ENCODE data around the gene PSME4. TPM values are rescaled to one million over a fixed set of nuclear protein-coding genes. Genes with fewer than 3 reads are reported as not detected.
A peak's percentile ranks its signal among the peaks of the same experiment; 100 is the strongest.

The PSME4 gene
- total and polyA plus RNA-seq, 2 donors (not counting 1 experiment from before 2014, with no cell fraction given) = 34.5 to 61.9 TPM

DNA sequence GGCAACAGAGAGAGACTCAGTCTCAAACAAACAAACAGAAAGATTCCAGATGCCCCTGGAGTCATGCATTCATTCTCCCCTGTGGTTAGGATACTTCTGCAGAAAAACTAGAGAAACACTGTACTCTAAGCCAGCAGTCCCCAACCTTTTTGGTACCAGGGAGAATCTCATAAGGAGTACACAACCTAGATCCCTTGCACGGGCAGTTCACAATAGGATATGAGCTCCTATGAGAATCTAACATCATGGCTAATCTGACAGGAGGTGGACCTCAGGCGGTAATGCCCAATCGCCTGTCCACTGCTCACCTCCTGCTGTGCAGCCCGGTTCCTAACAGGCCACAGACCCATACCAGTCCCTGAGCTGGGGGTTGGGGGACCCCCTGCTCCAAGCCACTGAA is 18.3 kb downstream of the PSME4 start:
- Mint-ChIP-seq H3K27ac (peak overlapping the region; percentile 59), H3K4me3 (no peak overlapping the region), H3K27me3 (no peaks in the 10 kb centered on the region), H3K4me1 (peaks cover 55% of the 10 kb centered on the region), H3K9me3 (ENCODE audit: insufficient read depth) (no peaks in the 10 kb centered on the region)
- ChIA-PET POLR2A (no interaction called here), CTCF (interaction anchor here (0.7 kb wide), 1 partner anchor 14 kb away, joined by 3 read pairs; no protein-coding TSS in a partner anchor)
- no peak overlapping the region for H3K9ac ChIP-seq (ENCODE audit: low read length)
- no peaks in the 10 kb centered on the region for H3K27me3 ChIP-seq (replicated peaks in 1 of 4; ENCODE audit: control extremely low read depth in 1 of 4, control insufficient read depth in 3 of 4, insufficient read depth in 4 of 4, low read length in 3 of 4)
- H3K4me3 ChIP-seq (ENCODE audit: control extremely low read depth in 1 of 5, extremely low read depth in 1 of 5, insufficient read depth in 1 of 5, low read depth in 2 of 5, low read length in 4 of 5) = no peak overlapping the region
- peaks cover 0 to 12% of the 10 kb centered on the region in 2 experiments for H3K36me3 ChIP-seq (replicated peaks in 1 of 2; ENCODE audit: control extremely low read depth in 1 of 2, control insufficient read depth in 1 of 2, extremely low read depth in 1 of 2, insufficient read depth in 2 of 2, low read length in 1 of 2)
- peaks cover 96% of the 10 kb centered on the region for H3K79me2 ChIP-seq (ENCODE audit: control insufficient read depth, insufficient read depth, low read length)
- no peak overlapping the region for H3K27ac ChIP-seq (ENCODE audit: low read length in 2 of 2)
- no peak for DNase-seq
- intact Hi-C loops (cut with micrococcal nuclease) = no loop called here
- peaks cover 0 to 3% (median 0%) of the 10 kb centered on the region in 3 donors for H3K9me3 ChIP-seq (ENCODE audit: control extremely low read depth in 1 of 3, control insufficient read depth in 2 of 3, insufficient read depth in 1 of 3, low read length in 2 of 3)
- WGBS (ENCODE audit: insufficient coverage) = 100% methylated on average over 3 of the region's 4 CpGs
- TF ChIP-seq, protein P1, sequence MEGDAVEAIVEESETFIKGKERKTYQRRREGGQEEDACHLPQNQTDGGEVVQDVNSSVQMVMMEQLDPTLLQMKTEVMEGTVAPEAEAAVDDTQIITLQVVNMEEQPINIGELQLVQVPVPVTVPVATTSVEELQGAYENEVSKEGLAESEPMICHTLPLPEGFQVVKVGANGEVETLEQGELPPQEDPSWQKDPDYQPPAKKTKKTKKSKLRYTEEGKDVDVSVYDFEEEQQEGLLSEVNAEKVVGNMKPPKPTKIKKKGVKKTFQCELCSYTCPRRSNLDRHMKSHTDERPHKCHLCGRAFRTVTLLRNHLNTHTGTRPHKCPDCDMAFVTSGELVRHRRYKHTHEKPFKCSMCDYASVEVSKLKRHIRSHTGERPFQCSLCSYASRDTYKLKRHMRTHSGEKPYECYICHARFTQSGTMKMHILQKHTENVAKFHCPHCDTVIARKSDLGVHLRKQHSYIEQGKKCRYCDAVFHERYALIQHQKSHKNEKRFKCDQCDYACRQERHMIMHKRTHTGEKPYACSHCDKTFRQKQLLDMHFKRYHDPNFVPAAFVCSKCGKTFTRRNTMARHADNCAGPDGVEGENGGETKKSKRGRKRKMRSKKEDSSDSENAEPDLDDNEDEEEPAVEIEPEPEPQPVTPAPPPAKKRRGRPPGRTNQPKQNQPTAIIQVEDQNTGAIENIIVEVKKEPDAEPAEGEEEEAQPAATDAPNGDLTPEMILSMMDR (IDR thresholded peaks at IDR 0.05) = no peak
- TF ChIP-seq EZH2 (IDR thresholded peaks at IDR 0.05; ENCODE audit: borderline replicate concordance, insufficient read depth, low read depth, low read length, poor library complexity, severe bottlenecking) = no peak
- no peak for ATAC-seq (ENCODE audit: low read depth)
- peaks cover 26% of the 10 kb centered on the region for H4K20me1 ChIP-seq (ENCODE audit: control insufficient read depth, insufficient read depth, low read length, poor library complexity, severe bottlenecking)
- H3K4me2 ChIP-seq (replicated peaks; ENCODE audit: low read depth, low read length, poor library complexity, severe bottlenecking) = no peak overlapping the region
- peaks cover 21 to 28% of the 10 kb centered on the region in 2 donors for H3K4me1 ChIP-seq (ENCODE audit: control insufficient read depth in 2 of 2, insufficient read depth in 2 of 2, low read length in 2 of 2)
- no peak overlapping the region for H2AFZ ChIP-seq (ENCODE audit: insufficient read depth, low read depth, low read length, poor library complexity, severe bottlenecking)

GRCh38 chr2:53949457-53949856 is 21.3 kb downstream of the PSME4 start:
- Histone ChIP-seq H3K36me3 (replicated peaks in 1 of 2; ENCODE audit: control extremely low read depth in 1 of 2, control insufficient read depth in 1 of 2, extremely low read depth in 1 of 2, insufficient read depth in 2 of 2, low read length in 1 of 2) (peaks cover 4 to 17% of the 10 kb centered on the region in 2 experiments), H3K4me1 (ENCODE audit: control insufficient read depth in 2 of 2, insufficient read depth in 2 of 2, low read length in 2 of 2) (peaks cover 39 to 45% of the 10 kb centered on the region in 2 donors), H4K20me1 (ENCODE audit: control insufficient read depth, insufficient read depth, low read length, poor library complexity, severe bottlenecking) (peaks cover 22% of the 10 kb centered on the region), H3K4me2 (replicated peaks; ENCODE audit: low read depth, low read length, poor library complexity, severe bottlenecking) (peak overlapping the region; percentile 18), H2AFZ (ENCODE audit: insufficient read depth, low read depth, low read length, poor library complexity, severe bottlenecking) (no peak overlapping the region), H3K9ac (ENCODE audit: low read length) (no peak overlapping the region), H3K9me3 (ENCODE audit: control extremely low read depth in 1 of 3, control insufficient read depth in 2 of 3, insufficient read depth in 1 of 3, low read length in 2 of 3) (peaks cover 0 to 3% (median 0%) of the 10 kb centered on the region in 3 donors), H3K4me3 (ENCODE audit: control extremely low read depth in 1 of 5, extremely low read depth in 1 of 5, insufficient read depth in 1 of 5, low read depth in 2 of 5, low read length in 4 of 5) (no peak overlapping the region), H3K27ac (ENCODE audit: low read length in 2 of 2) (peak overlapping the region in 1 of 2 donors; percentile 48), H3K27me3 (replicated peaks in 1 of 4; ENCODE audit: control extremely low read depth in 1 of 4, control insufficient read depth in 3 of 4, insufficient read depth in 4 of 4, low read length in 3 of 4) (no peaks in the 10 kb centered on the region), H3K79me2 (ENCODE audit: control insufficient read depth, insufficient read depth, low read length) (peaks cover 78% of the 10 kb centered on the region)
- ATAC-seq (ENCODE audit: low read depth) = no peak
- no CpG with 5 or more reads among the region's 1 CpG for WGBS (ENCODE audit: insufficient coverage)
- peaks cover 61% of the 10 kb centered on the region for H3K4me1 Mint-ChIP-seq
- H3K4me3 Mint-ChIP-seq = peak overlapping the region; percentile 15
- intact Hi-C loops (cut with micrococcal nuclease) = loop anchor here (10.0 kb wide), 1 partner anchor 45 kb away; no protein-coding TSS in a partner anchor
- DNase-seq = no peak
- no peaks in the 10 kb centered on the region for H3K27me3 Mint-ChIP-seq
- H3K27ac Mint-ChIP-seq = peak overlapping the region; percentile 4
- CTCF ChIA-PET = no interaction called here
- H3K9me3 Mint-ChIP-seq (ENCODE audit: insufficient read depth) = no peaks in the 10 kb centered on the region
- POLR2A ChIA-PET = interaction anchor here (0.7 kb wide), 1 partner anchor 1124 kb away, joined by 3 read pairs; no protein-coding TSS in a partner anchor
- no peak for TF ChIP-seq EZH2 (IDR thresholded peaks at IDR 0.05; ENCODE audit: borderline replicate concordance, insufficient read depth, low read depth, low read length, poor library complexity, severe bottlenecking)
- TF ChIP-seq, protein P1 (IDR thresholded peaks at IDR 0.05) = no peak
